A549 (cell line): ENCODE results near the gene FAM50B. TPM values are rescaled to one million over a fixed set of nuclear protein-coding genes. Genes with fewer than 3 reads are reported as not detected.

Experiments
- ATAC-seq, 2 experiments: fragments of 200-7000 bp in 1 of 2; fragments of >200 bp in 1 of 2; cut with Nextera tagmentation in 1 of 2; cut with Tn5 transposase in 1 of 2; 3 replicates each; pipeline versions ENCODE4 v1.8.0 to v1.9.1; 2018 to 2020; ENCODE audit warnings: mild to moderate bottlenecking in 1 of 2, moderate library complexity in 1 of 2
- CTCF ChIA-PET: fragments of 300-600 bp; sonication (Branson Sonifier 250); formaldehyde crosslinking; extraction: SDS; loops from one replicate; lab custom pipeline; 2021; ENCODE audit warnings: antibody characterized with exemption, inconsistent platforms; lab: Yijun Ruan, JAX
- POLR2A ChIA-PET: fragments of 350-600 bp; formaldehyde crosslinking; extraction: SDS; loops from one replicate; lab custom pipeline; 2021; ENCODE audit warnings: antibody characterized with exemption, inconsistent platforms; lab: Yijun Ruan, JAX
- DNase-seq, 2 experiments: peaks; one replicate each; pipeline versions ENCODE4 v3.0.0 to v3.0.0-alpha.2; 2011 to 2016; ENCODE audit warnings: low read depth in 1 of 2, low spot score in 1 of 2
- FAIRE-seq: peaks from 2 replicates; lab custom pipeline; 2011; peaks lifted over from hg19 to GRCh38; lab: Jason Lieb, UNC
- H3K27ac ChIP-seq, 2 experiments: fragments of >200 bp; sonication (Bioruptor Twin); formaldehyde crosslinking; 3 replicates each; pipeline ENCODE4 v1.5.1; 2016 to 2017
- H3K4me1 ChIP-seq: fragments of >200 bp; sonication (Bioruptor Twin); formaldehyde crosslinking; 3 replicates; pipeline ENCODE4 v1.6.1; 2016
- H3K4me2 ChIP-seq: fragments of >200 bp; sonication (Bioruptor Twin); formaldehyde crosslinking; 3 replicates; pipeline ENCODE4 v1.6.1; 2016
- H3K4me3 ChIP-seq: fragments of >200 bp; sonication (Bioruptor Twin); formaldehyde crosslinking; 3 replicates; pipeline ENCODE4 v1.5.1; 2016
- H3K9me3 ChIP-seq: fragments of >200 bp; sonication (Bioruptor Twin); formaldehyde crosslinking; 3 replicates; pipeline ENCODE4 v1.6.1; 2016
- CHD4 ChIP-seq: fragments of 200-600 bp; sonication (generic); IDR thresholded peaks from 2 replicates; pipeline ENCODE4 v1.6.1; 2016; ENCODE audit warnings: antibody characterized with exemption, mild to moderate bottlenecking, borderline replicate concordance
- FOSB ChIP-seq: fragments of 250-450 bp; sonication (Bioruptor Pico); IDR thresholded peaks from 2 replicates; pipeline ENCODE4 v1.5.0; 2020; ENCODE audit warnings: mild to moderate bottlenecking, moderate library complexity
- FOSL2 ChIP-seq, 2 experiments: fragments of 450-650 bp in 1 of 2; fragments of >200 bp in 1 of 2; sonication (Bioruptor Twin) in 1 of 2; formaldehyde crosslinking; IDR thresholded peaks; 2 replicates each; pipeline versions ENCODE4 v1.5.0 to v1.6.1; 2016 to 2020; ENCODE audit warnings: mild to moderate bottlenecking in 1 of 2, moderate library complexity in 1 of 2
- FOXS1 ChIP-seq: fragments of 250-450 bp; sonication (Bioruptor Pico); IDR thresholded peaks from 2 replicates; pipeline ENCODE4 v1.5.0; 2020; ENCODE audit warnings: mild to moderate bottlenecking, moderate library complexity
- GATA3 ChIP-seq: IDR thresholded peaks from 2 replicates; pipeline ENCODE4 v1.6.1; 2012; ENCODE audit warnings: borderline replicate concordance
- HEYL ChIP-seq: fragments of 250-450 bp; sonication (Bioruptor Pico); IDR thresholded peaks from 2 replicates; pipeline ENCODE4 v1.8.0; 2021; ENCODE audit warnings: mild to moderate bottlenecking, moderate library complexity
- HOXA7 ChIP-seq: fragments of 250-450 bp; sonication (Bioruptor Pico); IDR thresholded peaks from 2 replicates; pipeline ENCODE4 v1.5.0; 2020; ENCODE audit warnings: mild to moderate bottlenecking, moderate library complexity
- HOXB13 ChIP-seq: fragments of 250-450 bp; sonication (Bioruptor Pico); IDR thresholded peaks from 2 replicates; pipeline ENCODE4 v1.5.0; 2020; ENCODE audit warnings: low read depth, mild to moderate bottlenecking, moderate library complexity
- HOXB5 ChIP-seq: fragments of 250-450 bp; sonication (Bioruptor Pico); IDR thresholded peaks from 2 replicates; pipeline ENCODE4 v1.5.0; 2020; ENCODE audit warnings: mild to moderate bottlenecking, moderate library complexity
- JUNB ChIP-seq: fragments of >200 bp; sonication (Bioruptor Twin); formaldehyde crosslinking; IDR thresholded peaks from 2 replicates; pipeline ENCODE4 v1.6.1; 2016
- MAZ ChIP-seq: fragments of 150-350 bp; IDR thresholded peaks from 2 replicates; pipeline ENCODE4 v1.6.1; 2014; ENCODE audit warnings: antibody characterized with exemption, low read depth, low read length, borderline replicate concordance
- NFE2L2 ChIP-seq: fragments of 150-350 bp; conservative IDR thresholded peaks from 2 replicates; pipeline ENCODE4 v1.6.1; 2014; ENCODE audit warnings: low read length
- NR3C1 ChIP-seq: fragments of >200 bp; sonication (Bioruptor Twin); formaldehyde crosslinking; IDR thresholded peaks from 3 replicates; pipeline ENCODE4 v1.6.1; 2017
- RARB ChIP-seq: fragments of 250-450 bp; sonication (Bioruptor Pico); IDR thresholded peaks from 2 replicates; pipeline ENCODE4 v1.8.0; 2021; ENCODE audit warnings: mild to moderate bottlenecking, moderate library complexity
- SMC3 ChIP-seq: fragments of >200 bp; sonication (Bioruptor Twin); formaldehyde crosslinking; IDR thresholded peaks from 3 replicates; pipeline ENCODE4 v1.6.1; 2018; ENCODE audit warnings: inconsistent platforms
- TFCP2L1 ChIP-seq: fragments of 250-450 bp; sonication (Bioruptor Pico); IDR thresholded peaks from 2 replicates; pipeline ENCODE4 v1.5.0; 2021; ENCODE audit warnings: mild to moderate bottlenecking
- TP53 ChIP-seq: fragments of 250-450 bp; sonication (Bioruptor Pico); IDR thresholded peaks from 2 replicates; pipeline ENCODE4 v1.5.0; 2021; ENCODE audit warnings: mild to moderate bottlenecking, moderate library complexity
- ZFP36 ChIP-seq: fragments of 450-650 bp; IDR thresholded peaks from 2 replicates; pipeline ENCODE4 v1.6.1; 2014; ENCODE audit warnings: borderline replicate concordance; ENCODE audit not compliant: partially characterized antibody
- WGBS: methylation state at CpG from one replicate; pipeline ENCODE4 v1.1.6; 2017; ENCODE audit errors: missing lambda C conversion rate; 5-methylcytosine and 5-hydroxymethylcytosine counted together
- polyA plus RNA-seq, 4 experiments: library from polyadenylated mRNA; depleted of rRNA in 3 of 4; stranded (reverse); fragments of >200 nt; fragmentation: RNase III in 1 of 4; extraction: RNeasy Plus Mini Kit Qiagen cat#74134 plus additional on column Dnase treatment in 1 of 4; gene quantifications; 2 replicates in 3 of 4; 3 replicates in 1 of 4; pipeline ENCODE4 v1.2.3, GENCODE V29; 2011 to 2017
- TF ChIP-seq, protein P1 (sequence below): fragments of 450-650 bp; IDR thresholded peaks from 2 replicates; pipeline ENCODE4 v1.6.1; 2014; ENCODE audit warnings: antibody characterized with exemption
- TF ChIP-seq, protein P2 (sequence below): fragments of >200 bp; sonication (Bioruptor Twin); formaldehyde crosslinking; IDR thresholded peaks from 3 replicates; pipeline ENCODE4 v1.5.1; 2016
- TF ChIP-seq, protein P3 (sequence below): IDR thresholded peaks from 2 replicates; pipeline ENCODE4 v1.6.1; 2012; ENCODE audit warnings: low read depth, borderline replicate concordance
- TF ChIP-seq, protein P4 (sequence below): fragments of 150-350 bp; IDR thresholded peaks from 2 replicates; pipeline ENCODE4 v1.6.1; 2014; ENCODE audit warnings: low read depth, mild to moderate bottlenecking, low read length
- TF ChIP-seq, protein P5 (sequence below): fragments of 200-600 bp; sonication (generic); IDR thresholded peaks from 2 replicates; pipeline ENCODE4 v1.6.1; 2016; ENCODE audit warnings: antibody characterized with exemption, mild to moderate bottlenecking, moderate library complexity
- TF ChIP-seq, protein P6 (sequence below): IDR thresholded peaks from 2 replicates; pipeline ENCODE4 v1.6.1; 2012

The FAM50B gene
- polyA plus RNA-seq, 2 of the 4 experiments (the other 2 are of a cell fraction) = 5.1 to 6.4 TPM

DNA sequence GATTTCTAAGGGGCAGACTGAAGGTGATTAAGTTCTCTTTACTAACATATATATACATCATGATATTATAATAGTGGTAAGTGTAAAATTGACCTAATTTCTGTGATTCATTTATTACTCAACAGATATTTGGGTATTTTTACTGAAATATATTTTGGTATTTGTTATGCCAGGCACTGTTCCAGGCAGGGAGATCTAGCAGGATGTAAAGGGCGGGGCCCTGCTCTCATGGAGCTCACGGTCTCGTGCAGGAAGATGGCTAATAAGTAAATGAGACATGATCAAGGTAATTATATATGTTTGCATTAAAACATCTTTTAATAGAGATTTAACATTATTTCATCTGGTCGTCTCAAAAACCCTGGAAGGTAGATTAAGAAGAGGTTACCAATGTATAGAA is 27.7 kb downstream of the FAM50B start:
- ChIA-PET CTCF (interaction anchor here (0.8 to 2.0 kb wide), 4 partner anchors 11 to 117 kb away, joined by 3 to 8 read pairs (median 5); partner anchors contain the start of gene FAM50B), POLR2A (no interaction called here)
- H3K9me3 ChIP-seq = no peaks in the 10 kb centered on the region
- no peak overlapping the region for H3K4me2 ChIP-seq
- WGBS = 71% methylated on average over 4 of the region's 4 CpGs
- no peak overlapping the region for H3K27ac ChIP-seq
- H3K4me3 ChIP-seq = no peak overlapping the region
- FAIRE-seq = no peak
- no peak for TF ChIP-seq MAZ
- no peak for TF ChIP-seq HEYL (CRISPR knock-in tag)
- no peak for TF ChIP-seq TFCP2L1 (CRISPR knock-in tag)
- TF ChIP-seq HOXB13 (CRISPR knock-in tag) = no peak
- no peak for TF ChIP-seq TP53 (CRISPR knock-in tag)
- TF ChIP-seq FOXS1 (CRISPR knock-in tag) = no peak
- no peak for TF ChIP-seq SMC3
- TF ChIP-seq FOSL2 (IDR thresholded peaks at IDR 0.05) = no peak
- TF ChIP-seq FOSL2 (CRISPR knock-in tag; IDR thresholded peaks at IDR 0.05) = no peak
- TF ChIP-seq FOSB (CRISPR knock-in tag) = no peak
- TF ChIP-seq NR3C1 = no peak
- TF ChIP-seq CHD4 = no peak
- no peak for TF ChIP-seq JUNB
- TF ChIP-seq, protein P1, sequence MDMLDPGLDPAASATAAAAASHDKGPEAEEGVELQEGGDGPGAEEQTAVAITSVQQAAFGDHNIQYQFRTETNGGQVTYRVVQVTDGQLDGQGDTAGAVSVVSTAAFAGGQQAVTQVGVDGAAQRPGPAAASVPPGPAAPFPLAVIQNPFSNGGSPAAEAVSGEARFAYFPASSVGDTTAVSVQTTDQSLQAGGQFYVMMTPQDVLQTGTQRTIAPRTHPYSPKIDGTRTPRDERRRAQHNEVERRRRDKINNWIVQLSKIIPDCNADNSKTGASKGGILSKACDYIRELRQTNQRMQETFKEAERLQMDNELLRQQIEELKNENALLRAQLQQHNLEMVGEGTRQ = no peak
- TF ChIP-seq, protein P2, sequence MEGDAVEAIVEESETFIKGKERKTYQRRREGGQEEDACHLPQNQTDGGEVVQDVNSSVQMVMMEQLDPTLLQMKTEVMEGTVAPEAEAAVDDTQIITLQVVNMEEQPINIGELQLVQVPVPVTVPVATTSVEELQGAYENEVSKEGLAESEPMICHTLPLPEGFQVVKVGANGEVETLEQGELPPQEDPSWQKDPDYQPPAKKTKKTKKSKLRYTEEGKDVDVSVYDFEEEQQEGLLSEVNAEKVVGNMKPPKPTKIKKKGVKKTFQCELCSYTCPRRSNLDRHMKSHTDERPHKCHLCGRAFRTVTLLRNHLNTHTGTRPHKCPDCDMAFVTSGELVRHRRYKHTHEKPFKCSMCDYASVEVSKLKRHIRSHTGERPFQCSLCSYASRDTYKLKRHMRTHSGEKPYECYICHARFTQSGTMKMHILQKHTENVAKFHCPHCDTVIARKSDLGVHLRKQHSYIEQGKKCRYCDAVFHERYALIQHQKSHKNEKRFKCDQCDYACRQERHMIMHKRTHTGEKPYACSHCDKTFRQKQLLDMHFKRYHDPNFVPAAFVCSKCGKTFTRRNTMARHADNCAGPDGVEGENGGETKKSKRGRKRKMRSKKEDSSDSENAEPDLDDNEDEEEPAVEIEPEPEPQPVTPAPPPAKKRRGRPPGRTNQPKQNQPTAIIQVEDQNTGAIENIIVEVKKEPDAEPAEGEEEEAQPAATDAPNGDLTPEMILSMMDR = no peak
- TF ChIP-seq, protein P3, sequence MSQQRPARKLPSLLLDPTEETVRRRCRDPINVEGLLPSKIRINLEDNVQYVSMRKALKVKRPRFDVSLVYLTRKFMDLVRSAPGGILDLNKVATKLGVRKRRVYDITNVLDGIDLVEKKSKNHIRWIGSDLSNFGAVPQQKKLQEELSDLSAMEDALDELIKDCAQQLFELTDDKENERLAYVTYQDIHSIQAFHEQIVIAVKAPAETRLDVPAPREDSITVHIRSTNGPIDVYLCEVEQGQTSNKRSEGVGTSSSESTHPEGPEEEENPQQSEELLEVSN = no peak
- no peak for DNase-seq
- no peaks in the 10 kb centered on the region for H3K4me1 ChIP-seq
- no peak for ATAC-seq

DNA sequence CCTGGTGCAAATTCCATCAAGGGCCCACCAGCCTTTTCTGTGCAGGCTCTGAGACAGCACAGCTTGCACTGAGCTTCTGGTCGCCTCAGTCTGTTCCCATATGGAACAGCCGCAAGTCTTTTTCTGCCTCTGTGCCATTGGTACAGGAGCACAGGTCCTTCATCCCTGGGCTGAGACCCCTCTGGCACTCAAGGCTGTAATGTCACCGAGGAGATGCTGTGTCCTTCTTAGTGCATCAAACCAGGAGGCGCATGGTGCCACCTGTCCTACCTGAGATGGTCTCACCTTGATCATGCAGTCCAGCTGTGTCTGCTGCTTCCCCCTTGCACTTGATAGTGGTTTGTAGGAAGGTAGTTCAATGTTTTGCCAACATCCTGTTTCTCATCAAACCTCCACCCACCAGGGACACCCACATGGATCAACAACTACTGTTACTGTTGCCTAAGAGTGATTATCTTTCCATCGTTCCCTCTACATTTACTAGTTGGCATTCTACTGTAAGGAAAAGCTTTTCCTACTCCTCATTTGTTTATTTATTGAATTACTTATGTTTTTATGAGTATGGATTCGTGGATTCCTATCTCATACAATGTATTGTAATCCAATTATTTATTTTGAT is 29.0 kb downstream of the FAM50B start:
- 80% methylated on average over 6 of the region's 6 CpGs for WGBS
- H3K4me2 ChIP-seq = no peak overlapping the region
- FAIRE-seq (no peak), DNase-seq (no peak), ATAC-seq (no peak)
- CTCF ChIA-PET = interaction anchor here (1.4 kb wide), 1 partner anchor 55 kb away, joined by 5 read pairs; no protein-coding TSS in a partner anchor
- H3K4me1 ChIP-seq = no peaks in the 10 kb centered on the region
- POLR2A ChIA-PET = no interaction called here
- H3K27ac ChIP-seq = no peak overlapping the region
- TF ChIP-seq FOSL2 (IDR thresholded peaks at IDR 0.05) (no peak), FOSL2 (CRISPR knock-in tag; IDR thresholded peaks at IDR 0.05) (no peak), TFCP2L1 (CRISPR knock-in tag) (no peak), FOXS1 (CRISPR knock-in tag) (no peak), GATA3 (no peak), HOXB5 (CRISPR knock-in tag) (no peak), HOXA7 (CRISPR knock-in tag) (no peak), RARB (CRISPR knock-in tag) (no peak), NFE2L2 (no peak), ZFP36 (no peak)
- TF ChIP-seq, protein P4, sequence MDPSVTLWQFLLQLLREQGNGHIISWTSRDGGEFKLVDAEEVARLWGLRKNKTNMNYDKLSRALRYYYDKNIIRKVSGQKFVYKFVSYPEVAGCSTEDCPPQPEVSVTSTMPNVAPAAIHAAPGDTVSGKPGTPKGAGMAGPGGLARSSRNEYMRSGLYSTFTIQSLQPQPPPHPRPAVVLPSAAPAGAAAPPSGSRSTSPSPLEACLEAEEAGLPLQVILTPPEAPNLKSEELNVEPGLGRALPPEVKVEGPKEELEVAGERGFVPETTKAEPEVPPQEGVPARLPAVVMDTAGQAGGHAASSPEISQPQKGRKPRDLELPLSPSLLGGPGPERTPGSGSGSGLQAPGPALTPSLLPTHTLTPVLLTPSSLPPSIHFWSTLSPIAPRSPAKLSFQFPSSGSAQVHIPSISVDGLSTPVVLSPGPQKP = no peak
- TF ChIP-seq, protein P5, sequence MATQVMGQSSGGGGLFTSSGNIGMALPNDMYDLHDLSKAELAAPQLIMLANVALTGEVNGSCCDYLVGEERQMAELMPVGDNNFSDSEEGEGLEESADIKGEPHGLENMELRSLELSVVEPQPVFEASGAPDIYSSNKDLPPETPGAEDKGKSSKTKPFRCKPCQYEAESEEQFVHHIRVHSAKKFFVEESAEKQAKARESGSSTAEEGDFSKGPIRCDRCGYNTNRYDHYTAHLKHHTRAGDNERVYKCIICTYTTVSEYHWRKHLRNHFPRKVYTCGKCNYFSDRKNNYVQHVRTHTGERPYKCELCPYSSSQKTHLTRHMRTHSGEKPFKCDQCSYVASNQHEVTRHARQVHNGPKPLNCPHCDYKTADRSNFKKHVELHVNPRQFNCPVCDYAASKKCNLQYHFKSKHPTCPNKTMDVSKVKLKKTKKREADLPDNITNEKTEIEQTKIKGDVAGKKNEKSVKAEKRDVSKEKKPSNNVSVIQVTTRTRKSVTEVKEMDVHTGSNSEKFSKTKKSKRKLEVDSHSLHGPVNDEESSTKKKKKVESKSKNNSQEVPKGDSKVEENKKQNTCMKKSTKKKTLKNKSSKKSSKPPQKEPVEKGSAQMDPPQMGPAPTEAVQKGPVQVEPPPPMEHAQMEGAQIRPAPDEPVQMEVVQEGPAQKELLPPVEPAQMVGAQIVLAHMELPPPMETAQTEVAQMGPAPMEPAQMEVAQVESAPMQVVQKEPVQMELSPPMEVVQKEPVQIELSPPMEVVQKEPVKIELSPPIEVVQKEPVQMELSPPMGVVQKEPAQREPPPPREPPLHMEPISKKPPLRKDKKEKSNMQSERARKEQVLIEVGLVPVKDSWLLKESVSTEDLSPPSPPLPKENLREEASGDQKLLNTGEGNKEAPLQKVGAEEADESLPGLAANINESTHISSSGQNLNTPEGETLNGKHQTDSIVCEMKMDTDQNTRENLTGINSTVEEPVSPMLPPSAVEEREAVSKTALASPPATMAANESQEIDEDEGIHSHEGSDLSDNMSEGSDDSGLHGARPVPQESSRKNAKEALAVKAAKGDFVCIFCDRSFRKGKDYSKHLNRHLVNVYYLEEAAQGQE = no peak
- TF ChIP-seq, protein P6, sequence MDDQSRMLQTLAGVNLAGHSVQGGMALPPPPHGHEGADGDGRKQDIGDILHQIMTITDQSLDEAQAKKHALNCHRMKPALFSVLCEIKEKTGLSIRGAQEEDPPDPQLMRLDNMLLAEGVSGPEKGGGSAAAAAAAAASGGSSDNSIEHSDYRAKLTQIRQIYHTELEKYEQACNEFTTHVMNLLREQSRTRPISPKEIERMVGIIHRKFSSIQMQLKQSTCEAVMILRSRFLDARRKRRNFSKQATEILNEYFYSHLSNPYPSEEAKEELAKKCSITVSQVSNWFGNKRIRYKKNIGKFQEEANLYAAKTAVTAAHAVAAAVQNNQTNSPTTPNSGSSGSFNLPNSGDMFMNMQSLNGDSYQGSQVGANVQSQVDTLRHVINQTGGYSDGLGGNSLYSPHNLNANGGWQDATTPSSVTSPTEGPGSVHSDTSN = no peak
- no peaks in the 10 kb centered on the region for H3K9me3 ChIP-seq
- H3K4me3 ChIP-seq = no peak overlapping the region
